GM21526 (cell line): Measurements from ENCODE around the gene HEXIM2.

Source experiments
- ATAC-seq: cut with Tn5 transposase; IDR thresholded peaks from one replicate; pipeline ENCODE4 v1.9.1; 2021; ENCODE audit warnings: moderate library complexity; ENCODE audit not compliant: unreplicated experiment, low FRiP score

Gene HEXIM2

DNA sequence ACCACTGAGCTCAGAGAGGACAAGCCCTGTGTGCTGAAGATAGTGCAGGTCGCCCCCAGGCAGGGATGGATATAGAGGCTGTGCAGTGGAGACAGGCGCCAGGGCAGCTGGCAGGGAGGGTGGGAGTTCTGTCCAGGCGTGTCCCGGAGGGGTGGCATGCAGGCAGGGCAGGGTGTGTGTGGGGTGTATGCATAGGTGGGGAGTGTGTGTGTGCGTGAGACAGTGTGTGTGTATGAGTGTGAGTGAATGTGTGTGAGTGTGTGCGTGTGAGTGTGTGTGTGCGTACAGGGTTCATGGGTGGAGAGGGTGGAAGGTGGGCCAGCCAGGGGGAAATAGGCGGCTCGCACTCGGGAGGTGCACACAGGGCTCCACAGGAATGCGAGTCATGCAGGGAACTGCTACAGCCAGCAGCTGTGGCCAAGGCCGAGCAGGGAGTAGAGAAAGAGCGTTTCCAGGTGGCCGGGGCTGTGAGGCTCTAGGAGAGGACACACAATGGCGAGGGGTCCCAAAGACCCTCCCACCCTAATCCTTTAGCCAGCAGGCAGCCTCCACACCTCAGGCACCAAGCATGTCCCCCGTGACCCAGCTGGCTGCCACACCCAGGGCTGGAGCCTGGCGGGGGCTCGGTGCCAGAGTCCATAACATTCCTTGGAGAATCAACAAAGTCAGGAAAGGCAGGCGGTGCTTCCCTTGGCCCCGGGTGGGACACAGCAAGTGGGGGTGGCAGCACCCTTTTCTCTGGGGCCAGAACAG lies 34.0 kb upstream of the HEXIM2 start:
- no peak for ATAC-seq

DNA sequence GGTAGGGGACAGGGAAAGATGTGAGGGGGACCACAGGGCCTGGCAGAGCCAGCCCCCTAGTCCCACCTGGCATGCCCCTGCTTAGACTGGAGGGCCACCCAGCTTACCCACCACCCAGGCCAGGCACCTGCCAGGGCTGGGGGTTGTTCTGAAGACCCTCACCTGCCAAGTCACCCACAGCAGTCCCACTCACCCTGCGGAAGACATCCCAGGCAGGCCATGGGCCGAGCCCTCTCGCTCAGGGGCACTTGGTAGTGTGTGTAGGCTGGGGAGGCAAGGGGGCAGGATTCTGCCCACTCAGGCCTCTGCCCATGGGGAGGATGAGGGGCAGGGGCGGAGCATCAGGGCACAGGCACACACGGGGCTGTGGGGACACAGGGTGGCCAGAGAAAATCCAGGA lies 33.3 kb upstream of the HEXIM2 start:
- ATAC-seq: no peak

DNA sequence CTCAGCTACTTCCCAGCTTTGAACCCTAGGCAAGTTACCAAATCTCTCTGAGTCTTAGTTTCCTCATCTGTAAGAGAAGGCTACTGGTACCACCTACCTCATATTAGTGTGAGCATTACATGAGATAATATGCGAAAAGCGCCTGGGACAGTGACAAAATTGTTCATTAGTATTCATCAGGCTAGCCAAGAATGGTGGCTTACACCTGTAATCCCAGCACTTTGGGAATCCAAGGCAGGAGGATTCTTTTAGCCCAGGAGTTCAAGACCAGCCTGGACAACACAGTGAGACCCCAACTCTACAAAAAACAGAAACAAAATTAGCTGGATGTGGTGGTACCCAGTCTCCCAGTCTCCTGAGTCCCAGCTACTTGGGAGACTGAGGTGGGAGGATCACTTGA lies 32.7 kb upstream of the HEXIM2 start:
- ATAC-seq: no peak

DNA sequence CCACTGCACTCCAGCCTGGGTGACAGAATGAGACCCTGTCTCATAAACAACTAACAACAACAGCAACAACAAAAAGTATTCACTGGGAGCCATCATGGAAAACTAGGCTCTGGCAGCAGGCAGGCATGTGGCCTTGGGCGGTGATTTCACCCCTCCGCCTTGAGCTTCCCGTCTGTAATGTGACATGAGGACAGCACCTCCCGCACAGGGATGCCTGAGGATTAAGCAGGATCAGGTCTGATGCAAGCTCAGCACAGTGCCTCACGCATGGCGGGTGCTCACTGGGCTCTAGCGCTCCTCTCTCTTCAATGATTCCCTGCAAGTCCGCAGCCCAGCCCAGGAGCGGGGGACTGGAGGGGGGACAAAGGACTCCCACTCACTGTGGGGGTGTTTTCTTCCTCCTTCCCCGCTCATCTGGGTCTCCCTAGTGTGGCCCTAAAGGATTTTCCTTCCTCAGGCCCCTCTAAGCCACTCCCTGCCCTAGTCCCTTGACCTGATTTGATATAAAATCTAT lies 32.2 kb upstream of the HEXIM2 start:
- ATAC-seq: no peak

DNA sequence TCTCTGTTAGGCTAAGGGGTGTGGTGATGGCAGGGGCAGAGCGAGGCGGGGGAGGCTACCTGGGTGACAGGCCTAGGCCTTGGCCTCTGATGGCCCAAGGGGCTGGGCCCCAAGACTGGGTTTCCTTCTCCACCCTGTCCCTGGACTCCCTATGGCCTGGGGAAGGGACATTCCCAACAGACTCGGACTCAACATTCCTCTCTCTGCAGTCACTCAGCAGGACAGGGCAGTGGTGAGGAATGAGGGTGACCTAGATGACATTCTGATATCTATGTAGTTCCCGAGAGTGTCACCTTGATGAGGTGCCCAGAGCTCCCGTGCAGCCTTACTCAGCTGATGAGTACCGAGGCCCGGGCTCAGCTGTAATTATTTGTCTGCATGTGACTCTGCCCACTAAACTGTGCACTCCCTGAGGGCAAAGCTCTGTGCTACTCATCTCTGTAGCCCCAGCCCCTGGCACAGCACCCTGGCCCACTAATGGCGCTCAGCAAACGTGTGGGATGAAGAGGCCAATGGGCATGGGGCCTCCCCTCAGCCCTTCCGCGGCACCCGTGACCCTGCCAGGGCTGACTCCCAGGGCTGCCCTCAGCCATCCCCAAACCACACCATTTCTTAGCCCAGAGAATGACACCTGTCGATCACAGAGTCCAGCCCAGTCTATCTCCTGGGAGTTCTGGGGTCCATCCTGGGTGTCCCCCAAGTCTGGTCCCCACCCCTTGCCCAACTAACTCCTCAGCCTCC lies 31.6 kb upstream of the HEXIM2 start:
- no peak for ATAC-seq

DNA sequence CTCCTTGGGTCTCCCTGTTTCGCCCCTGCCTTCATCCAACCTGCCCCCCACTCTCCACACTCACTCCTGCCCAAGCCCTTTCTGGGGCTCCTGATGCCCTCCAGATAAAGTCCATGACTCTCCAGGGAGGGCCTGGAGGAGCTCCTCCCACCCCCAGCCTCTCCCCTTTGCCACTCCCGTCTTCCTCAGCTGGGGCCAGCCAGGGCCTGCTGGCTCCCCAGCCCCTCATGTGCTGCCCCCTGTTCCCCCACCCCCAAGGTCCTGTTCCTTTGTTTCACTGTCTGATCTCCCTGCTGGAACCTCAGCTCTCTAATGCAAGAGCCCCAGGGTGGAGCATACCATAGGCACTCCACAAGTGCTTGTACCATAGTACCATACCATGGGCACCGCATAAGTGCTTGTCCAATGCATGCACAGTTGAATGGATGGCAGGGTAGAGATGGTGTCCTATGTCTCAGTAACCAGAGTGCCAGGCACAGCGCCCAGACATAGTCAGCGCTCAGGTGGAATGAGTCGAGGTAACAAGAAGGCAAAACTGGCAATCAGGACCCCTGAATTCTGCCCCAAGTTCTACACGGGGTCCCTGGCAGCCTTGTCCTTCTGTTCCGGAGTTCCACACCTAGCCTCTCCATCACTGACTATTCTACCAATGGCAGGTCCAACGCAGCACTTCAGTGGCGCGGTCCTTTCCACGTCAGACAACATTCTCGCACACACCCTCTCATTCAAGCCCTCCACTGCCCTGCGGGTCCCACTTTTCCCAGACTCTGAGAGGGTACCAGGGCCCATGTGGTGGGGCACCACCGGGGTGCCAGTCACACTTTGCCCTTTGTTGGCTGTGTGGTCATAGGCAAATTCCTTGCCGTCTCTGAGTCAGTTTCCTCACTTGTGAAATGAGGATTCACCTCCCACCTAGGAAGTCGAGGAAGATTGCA lies 30.7 kb upstream of the HEXIM2 start:
- ATAC-seq: no peak

DNA sequence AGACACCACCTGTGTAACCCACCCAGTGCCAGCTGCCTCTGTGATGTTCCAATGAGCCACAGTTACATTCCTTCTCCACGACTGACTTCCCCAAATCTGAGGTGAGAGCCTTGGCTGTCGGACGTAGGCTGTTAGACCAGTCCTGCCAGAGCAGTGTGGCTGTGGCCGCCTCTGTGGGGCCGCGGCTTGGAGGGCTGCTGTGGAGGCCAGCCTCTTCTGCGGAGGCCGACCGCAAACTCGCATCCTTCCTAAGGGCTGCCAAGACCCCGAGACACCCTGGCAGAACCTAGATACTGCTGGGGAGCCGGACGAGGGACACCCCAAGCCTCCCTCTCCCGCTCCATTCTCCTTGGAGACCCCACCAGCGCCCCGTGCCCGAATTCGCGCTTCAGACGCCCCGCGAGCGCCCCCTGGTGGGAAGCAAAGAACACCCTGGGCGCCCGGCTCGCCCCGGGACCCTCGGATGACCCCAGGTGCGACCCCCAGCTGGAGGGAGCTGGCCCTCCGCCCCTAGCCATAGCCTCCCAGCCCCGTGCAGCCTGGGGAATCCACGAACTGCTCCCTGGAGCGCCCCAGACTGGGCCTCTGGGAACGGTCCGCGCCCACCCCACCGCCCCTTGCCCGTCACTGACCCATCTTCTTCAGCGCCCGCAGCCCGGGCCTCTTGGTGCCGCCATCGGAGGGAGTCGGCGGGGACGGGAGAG lies 29.9 kb upstream of the HEXIM2 start:
- ATAC-seq: no peak

DNA sequence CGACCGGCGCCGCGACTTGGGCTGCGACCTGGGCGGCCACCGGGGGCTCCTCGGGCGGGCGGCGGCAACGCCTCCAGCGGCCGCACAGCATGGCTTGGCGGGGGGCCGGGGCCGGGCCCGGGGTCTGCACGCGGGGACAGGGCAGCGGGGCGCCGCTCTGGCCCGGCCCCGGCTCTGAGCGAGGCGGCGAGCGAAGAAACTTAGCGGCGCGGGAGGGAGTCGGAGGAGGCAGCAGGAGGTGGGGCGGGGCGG lies 29.4 kb upstream of the HEXIM2 start, which contains the start of gene PLCD3:
PLCD3 (minus strand) TSS at position 196 of the 252 bp plus-strand sequence; CDS start at position 91, 105 bp downstream.
- ATAC-seq: no peak

DNA sequence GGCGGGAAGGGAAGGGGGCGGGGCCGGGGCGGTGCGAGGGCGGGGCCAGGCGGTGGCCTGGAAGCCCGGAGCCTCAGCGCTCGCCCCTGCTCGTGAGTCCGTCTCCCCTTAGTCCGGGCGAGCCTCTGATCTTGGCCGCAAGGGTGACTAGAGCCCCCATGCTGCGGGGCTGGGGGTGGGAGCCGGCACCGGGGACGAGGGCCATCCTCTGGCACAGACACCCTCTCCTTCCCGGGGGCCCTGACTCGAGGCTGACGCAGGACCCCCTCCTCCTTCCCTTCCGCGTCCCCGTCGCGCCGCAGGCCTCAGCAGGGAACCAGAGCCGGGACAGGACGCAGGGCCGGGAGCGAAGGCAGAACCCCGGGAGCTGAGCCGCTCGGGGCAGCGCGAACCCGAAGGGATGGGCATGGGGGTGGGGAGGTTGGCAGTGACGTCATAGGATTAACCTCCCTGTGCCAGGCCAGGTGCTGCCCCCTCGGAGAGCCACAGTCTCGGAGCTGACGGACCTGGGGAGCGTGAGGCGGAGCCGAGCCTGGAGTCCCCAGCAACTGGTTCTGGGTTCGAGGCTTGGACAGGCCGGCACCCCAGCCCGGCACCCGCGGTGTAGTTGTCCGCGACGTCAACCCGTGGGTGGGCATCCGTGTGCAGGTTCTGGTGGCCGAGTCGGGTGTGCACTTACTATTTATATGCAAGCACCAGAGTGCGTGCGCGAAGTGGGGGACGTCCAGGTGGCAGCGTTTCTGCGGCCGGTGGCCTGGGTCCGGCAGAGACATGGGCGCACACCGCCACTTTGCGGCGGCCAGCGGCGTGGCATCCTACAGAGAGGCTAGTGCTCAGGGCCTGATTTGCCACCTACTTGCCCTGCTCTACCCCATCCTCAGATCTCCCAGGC lies 28.9 kb upstream of the HEXIM2 start:
- no peak for ATAC-seq

DNA sequence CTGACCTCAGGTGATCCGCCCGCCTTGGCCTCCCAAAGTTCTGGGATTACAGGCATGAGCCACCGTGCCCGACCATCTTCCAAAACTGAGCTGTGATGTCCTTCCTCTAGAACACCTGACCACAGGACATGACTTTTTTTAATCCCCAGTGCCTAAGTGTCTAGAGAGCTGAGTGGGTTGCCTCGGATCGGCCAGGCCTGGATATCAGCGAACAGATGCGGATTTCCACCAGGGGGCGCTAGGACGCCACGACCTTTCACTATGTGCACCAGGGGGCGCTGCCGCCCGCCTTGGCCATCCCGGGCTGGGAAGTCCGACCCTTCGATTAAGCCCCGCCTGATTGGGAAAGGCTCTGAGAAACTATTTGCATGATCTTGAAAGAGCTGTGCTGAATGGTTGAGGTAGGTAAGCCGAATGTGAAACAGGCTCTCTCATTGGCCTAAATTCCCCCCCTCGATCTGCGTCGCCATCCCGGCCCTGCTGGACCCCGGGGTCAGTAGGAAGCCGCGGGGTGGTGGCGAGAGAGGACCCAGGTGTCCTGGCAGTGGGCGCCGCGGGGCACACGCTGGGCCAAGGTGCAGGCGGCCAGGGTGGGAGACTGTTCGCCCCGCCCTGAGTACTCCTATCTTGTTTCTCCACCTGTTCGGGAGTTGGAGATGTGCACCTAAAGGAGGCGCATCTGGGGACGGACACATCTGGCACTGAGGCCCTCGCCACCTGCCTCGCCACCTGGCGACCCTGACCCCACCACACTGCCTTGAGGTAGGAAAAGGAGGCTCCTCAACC lies 26.3 kb upstream of the HEXIM2 start, which contains the start of gene ACBD4:
ACBD4 (plus strand) TSS at position 496 of the 786 bp plus-strand sequence. CDS start 458 bp downstream, outside the sequence.
- ATAC-seq: peak; percentile 58

DNA sequence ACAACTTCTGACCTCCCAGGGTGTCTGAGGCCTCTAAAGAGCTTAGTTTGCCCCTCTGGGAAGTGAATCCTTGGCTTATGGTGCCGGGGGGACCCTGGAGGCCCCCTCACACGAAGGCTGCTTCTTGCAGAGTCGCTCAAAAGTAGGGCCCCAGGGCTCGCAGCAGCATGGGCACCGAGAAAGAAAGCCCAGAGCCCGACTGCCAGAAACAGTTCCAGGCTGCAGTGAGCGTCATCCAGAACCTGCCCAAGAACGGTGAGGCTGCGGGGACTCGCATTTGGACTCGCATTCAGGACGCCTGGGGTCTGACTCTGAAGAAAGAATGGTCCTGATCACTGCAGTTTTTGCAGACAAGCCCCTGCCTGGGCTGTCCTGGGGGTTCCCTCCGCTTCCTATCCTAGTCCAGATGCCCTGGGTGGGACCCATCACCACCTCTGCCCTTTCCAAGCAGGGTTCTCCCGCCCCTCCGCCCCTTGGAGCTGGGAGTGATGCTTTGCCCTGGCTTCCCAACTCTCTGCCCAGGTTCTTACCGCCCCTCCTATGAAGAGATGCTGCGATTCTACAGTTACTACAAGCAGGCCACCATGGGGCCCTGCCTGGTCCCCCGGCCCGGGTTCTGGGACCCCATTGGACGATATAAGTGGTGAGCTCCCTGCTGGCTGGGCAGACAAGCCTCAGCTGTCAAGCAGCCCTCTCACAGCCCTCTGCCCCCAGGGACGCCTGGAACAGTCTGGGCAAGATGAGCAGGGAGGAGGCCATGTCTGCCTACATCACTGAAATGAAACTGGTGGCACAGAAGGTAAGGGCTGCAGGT lies 25.5 kb upstream of the HEXIM2 start:
- no peak for ATAC-seq

DNA sequence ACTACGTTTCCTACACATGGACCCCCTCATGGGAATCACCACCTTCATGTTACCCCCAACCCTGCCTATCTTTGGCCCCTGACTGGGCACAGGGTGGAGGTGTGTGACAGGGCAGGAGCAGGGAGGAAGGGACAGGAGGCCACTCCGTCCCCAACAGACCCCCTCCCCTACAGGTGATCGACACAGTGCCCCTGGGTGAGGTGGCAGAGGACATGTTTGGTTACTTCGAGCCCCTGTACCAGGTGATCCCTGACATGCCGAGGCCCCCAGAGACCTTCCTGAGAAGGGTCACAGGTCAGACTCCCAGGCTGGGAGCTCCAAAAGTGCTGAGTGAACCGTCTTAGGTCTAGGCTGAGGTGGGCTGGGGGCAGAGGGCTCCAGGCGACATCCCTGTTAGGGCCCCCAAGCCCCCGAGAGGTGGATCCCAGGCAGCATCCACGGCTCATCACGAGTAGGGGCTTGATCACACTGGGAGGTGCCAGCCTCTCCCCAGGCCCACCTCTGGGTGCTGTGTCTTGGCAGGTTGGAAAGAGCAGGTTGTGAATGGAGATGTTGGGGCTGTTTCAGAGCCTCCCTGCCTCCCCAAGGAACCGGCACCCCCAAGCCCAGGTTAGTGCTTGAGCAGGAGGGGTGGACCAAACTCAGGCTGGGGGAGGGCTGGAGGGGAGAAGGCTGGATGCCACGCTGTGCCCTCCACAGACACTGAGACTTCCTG lies 24.7 kb upstream of the HEXIM2 start:
- no peak for ATAC-seq

DNA sequence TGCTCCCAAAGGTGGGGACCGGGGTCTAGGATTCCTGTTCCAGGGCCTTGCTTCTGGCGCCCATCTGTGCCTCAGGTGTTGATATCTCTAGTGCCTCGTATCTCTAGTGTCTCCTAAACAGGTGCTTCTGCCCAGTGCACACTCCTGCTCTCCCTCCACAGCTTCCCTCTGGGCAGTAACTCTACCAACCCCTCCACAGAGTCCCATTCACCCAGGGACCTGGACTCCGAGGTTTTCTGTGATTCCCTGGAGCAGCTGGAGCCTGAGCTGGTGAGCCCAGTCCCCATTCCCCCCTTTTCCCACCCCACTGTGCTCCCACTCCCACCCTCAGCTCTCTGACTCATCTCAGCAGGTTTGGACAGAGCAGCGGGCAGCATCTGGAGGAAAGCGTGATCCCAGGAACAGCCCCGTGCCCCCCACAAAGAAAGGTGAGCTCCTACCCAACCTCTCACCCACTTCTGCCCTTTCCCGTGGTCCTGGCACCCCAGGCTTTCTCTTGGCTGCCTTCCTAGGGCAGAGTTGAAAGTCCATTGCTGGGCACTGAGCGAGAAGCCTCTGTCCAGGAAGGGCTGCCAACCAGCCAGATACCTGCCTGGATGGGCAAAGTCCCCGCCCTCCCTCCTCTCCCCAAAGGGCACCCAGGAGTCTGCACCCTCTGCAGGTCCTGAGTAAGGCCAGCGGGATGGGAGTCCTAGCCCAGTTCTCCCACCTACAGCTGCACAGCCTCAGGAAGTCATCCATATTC lies 23.9 kb upstream of the HEXIM2 start:
- no peak for ATAC-seq

DNA sequence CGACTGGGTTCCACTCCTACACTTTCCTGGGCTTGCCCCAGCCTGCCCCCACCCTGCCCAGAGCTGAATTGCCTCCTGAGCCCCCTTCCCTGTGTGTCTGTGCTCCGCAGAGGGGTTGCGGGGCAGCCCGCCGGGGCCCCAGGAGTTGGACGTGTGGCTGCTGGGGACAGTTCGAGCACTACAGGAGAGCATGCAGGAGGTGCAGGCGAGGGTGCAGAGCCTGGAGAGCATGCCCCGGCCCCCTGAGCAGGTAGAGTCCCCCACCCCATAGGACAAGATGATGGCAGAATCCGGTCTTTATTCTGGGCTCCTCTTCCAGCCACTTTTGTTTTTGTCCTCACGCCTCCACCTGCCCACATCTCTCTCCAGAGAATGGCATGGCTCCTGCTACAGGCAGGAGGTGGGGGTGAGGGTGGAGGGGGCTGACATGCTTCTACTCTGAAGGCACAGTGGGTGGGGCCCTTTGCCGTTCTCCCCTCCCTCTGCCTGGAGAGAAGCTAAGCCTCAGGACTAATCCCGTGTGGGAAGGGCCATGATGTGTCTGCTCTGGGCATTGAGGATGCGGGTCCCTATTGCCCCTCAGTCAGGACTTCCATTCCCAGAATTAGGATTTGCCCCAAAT lies 22.7 kb upstream of the HEXIM2 start:
- no peak for ATAC-seq

DNA sequence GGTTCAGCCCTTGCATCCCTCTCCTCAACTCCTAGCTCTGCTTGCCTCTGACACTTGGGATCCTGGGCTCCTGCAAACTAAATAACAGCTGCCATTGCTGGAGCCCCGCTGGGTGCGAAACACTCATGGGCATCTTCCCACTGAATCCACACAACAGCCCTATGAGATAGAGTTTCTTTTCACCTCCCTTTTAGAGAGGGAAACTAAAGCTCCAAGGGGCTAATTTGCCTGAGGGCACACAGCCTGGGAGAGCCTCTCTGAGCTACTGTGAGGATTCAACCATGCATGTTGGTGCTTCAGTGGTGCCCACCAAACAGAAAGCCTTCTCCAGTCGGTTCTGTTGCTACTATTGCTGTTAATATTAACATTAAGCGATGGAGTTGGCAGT lies 22.1 kb upstream of the HEXIM2 start:
- ATAC-seq: no peak

DNA sequence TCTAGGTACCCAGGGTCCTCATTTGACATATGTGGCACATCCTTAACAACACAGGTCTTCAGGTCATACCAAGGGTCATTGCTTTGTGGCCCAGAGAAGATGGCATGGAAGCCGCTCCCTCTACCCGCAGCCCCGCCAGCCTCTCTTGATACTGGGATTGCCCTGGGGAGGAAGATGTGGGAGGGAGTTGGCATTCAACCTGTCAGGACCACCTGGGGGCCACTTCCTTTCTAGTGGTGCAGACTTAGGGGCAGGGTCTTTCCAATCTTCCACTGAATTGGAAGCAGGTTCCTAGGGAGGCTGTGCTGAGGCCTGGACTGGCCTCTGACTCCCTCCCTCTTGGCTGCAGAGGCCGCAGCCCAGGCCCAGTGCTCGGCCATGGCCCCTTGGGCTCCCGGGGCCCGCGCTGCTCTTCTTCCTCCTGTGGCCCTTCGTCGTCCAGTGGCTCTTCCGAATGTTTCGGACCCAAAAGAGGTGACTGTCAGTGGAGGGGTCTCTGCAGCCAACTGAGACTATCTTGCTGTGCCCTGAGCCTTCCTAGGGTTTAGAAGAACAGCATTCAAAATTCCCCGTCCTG lies 18.5 kb upstream of the HEXIM2 start:
- no peak for ATAC-seq
